Prostate gland (tissue), 2 donors: ENCODE measurements around the gene ITGA8. TPM values are rescaled to one million over a fixed set of nuclear protein-coding genes. Genes with fewer than 3 reads are reported as not detected.

Experiments used
- DNase-seq: peaks from one replicate; pipeline ENCODE4 v3.0.0-alpha.2; 2019; ENCODE audit warnings: low spot score
- H3K27ac ChIP-seq, 2 donors: fragments of 200-600 bp; sonication (generic); 2 replicates each; pipeline ENCODE4 v1.5.1; 2017 to 2019
- H3K27me3 ChIP-seq: fragments of 200-600 bp; sonication (generic); replicated peaks from 2 replicates; pipeline ENCODE4 v1.5.1; 2019; ENCODE audit not compliant: insufficient read depth
- H3K36me3 ChIP-seq, 2 donors: fragments of 200-600 bp; sonication (generic); 1 replicate in 1 of 2; 2 replicates in 1 of 2; pipeline versions ENCODE4 v1.5.1 to v1.8.1; 2017 to 2019
- H3K4me1 ChIP-seq: fragments of 200-600 bp; sonication (generic); replicated peaks from 2 replicates; pipeline ENCODE4 v1.5.1; 2019
- H3K4me3 ChIP-seq, 2 donors: fragments of 200-600 bp; sonication (generic); 2 replicates each; pipeline ENCODE4 v1.5.1; 2017 to 2019
- H3K9me3 ChIP-seq: fragments of 200-600 bp; sonication (generic); 2 replicates; pipeline ENCODE4 v1.5.1; 2017
- POLR2A ChIP-seq: fragments of 450-650 bp; IDR thresholded peaks from one replicate; pipeline ENCODE4 v1.6.1; 2016; ENCODE audit warnings: antibody characterized with exemption, mild to moderate bottlenecking
- POLR2AphosphoS5 ChIP-seq: sonication (generic); formaldehyde crosslinking; IDR thresholded peaks from one replicate; pipeline ENCODE4 v1.6.1; 2017; ENCODE audit warnings: antibody characterized with exemption
- WGBS: methylation state at CpG from one replicate; pipeline ENCODE4 v1.1.5; 2018; 5-methylcytosine and 5-hydroxymethylcytosine counted together
- intact Hi-C: fragments of 100-400 bp; cut with DNase I; formaldehyde crosslinking; loops from one replicate; pipeline ENCODE4 v1.14.2; 2022
- total RNA-seq, 2 donors: library from RNA; depleted of rRNA; stranded (reverse); fragments of >200 nt; gene quantifications; one replicate each; pipeline ENCODE4 v1.1.0, GENCODE V29; 2016
- TF ChIP-seq, protein P1 (sequence below), 4 experiments: fragments of 200-600 bp in 2 of 4; fragments of 450-650 bp in 2 of 4; sonication (generic) in 2 of 4; IDR thresholded peaks; 1 replicate in 3 of 4; 2 replicates in 1 of 4; pipeline ENCODE4 v1.5.1; 2016 to 2019; ENCODE audit warnings: antibody characterized with exemption in 4 of 4, mild to moderate bottlenecking in 2 of 4, moderate library complexity in 2 of 4

Gene ITGA8
- total RNA-seq, 2 donors from 2014 or later, result 10.3 to 11.2 TPM

DNA sequence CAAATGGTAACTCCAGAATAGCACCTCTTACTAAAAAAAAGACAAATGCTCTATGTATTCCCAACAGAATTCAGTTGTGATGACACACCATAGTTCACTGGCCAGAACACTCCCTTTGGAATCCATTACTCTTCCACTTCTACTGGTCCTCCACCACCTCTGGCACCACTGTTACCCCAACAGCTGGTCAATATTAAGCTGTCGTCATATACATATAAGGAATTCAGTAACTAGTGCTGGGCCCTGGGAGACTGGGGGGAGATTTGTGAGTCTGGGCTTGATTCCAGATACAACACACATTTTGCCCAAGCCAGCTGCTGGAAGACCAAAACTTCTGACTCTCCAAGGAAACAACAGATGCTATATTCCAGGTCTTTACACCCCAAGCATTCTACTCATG lies 26.0 kb upstream of the ITGA8 start:
- Histone ChIP-seq H3K36me3 (no peaks in the 10 kb centered on the region), H3K9me3 (no peaks in the 10 kb centered on the region), H3K27me3 (no peaks in the 10 kb centered on the region), H3K4me1 (no peaks in the 10 kb centered on the region), H3K27ac (no peak overlapping the region), H3K4me3 (no peak overlapping the region)
- no peak for DNase-seq
- TF ChIP-seq POLR2AphosphoS5, result no peak
- no peak for TF ChIP-seq POLR2A
- TF ChIP-seq, protein P1, sequence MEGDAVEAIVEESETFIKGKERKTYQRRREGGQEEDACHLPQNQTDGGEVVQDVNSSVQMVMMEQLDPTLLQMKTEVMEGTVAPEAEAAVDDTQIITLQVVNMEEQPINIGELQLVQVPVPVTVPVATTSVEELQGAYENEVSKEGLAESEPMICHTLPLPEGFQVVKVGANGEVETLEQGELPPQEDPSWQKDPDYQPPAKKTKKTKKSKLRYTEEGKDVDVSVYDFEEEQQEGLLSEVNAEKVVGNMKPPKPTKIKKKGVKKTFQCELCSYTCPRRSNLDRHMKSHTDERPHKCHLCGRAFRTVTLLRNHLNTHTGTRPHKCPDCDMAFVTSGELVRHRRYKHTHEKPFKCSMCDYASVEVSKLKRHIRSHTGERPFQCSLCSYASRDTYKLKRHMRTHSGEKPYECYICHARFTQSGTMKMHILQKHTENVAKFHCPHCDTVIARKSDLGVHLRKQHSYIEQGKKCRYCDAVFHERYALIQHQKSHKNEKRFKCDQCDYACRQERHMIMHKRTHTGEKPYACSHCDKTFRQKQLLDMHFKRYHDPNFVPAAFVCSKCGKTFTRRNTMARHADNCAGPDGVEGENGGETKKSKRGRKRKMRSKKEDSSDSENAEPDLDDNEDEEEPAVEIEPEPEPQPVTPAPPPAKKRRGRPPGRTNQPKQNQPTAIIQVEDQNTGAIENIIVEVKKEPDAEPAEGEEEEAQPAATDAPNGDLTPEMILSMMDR (IDR thresholded peaks at IDR 0.05), result no peak
- WGBS, result 78% methylated on average over 1 of the region's 1 CpG
- intact Hi-C loops, result no loop called here

DNA sequence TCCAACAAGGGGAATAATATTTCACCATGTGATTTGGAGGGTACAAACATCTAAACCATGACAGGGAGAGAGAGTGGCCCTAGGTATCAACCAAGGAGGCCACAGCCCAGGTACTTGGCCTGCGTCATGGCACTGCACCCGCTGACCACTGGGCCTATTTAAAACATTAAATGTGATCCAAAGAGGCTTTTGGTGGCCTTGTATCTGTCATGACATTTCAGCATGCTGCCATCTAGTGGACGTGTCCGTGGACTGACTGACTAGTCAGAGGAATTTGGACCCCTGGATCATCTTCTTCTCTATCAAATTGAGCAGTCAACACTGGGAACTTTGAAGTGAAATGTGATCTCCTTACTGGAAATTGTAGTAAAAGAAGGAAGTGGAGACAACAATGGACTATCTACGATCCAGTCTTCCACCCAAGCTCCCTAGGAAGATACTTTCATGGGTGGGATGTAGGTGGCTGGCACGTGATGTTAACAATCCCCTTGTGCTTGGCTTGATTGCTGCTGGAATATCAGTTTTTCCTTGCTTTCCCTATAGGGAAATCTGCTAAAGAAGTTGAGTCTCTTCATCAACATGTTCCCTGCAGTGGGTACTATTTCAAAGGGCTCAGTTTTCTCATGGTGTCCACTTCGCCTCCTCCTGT lies 24.6 kb upstream of the ITGA8 start:
- no peak overlapping the region for H3K4me3 ChIP-seq
- H3K27ac ChIP-seq, result no peak overlapping the region
- DNase-seq, result no peak
- no peak for TF ChIP-seq POLR2A
- TF ChIP-seq, protein P1 (IDR thresholded peaks at IDR 0.05), result peak in 3 of 4 experiments; percentile 16 to 32 (median 18)
- no peak for TF ChIP-seq POLR2AphosphoS5
- no peaks in the 10 kb centered on the region for H3K4me1 ChIP-seq
- intact Hi-C loops, result no loop called here
- no peaks in the 10 kb centered on the region for H3K9me3 ChIP-seq
- 60% methylated on average over 7 of the region's 7 CpGs for WGBS
- no peaks in the 10 kb centered on the region for H3K36me3 ChIP-seq
- H3K27me3 ChIP-seq, result no peaks in the 10 kb centered on the region

DNA sequence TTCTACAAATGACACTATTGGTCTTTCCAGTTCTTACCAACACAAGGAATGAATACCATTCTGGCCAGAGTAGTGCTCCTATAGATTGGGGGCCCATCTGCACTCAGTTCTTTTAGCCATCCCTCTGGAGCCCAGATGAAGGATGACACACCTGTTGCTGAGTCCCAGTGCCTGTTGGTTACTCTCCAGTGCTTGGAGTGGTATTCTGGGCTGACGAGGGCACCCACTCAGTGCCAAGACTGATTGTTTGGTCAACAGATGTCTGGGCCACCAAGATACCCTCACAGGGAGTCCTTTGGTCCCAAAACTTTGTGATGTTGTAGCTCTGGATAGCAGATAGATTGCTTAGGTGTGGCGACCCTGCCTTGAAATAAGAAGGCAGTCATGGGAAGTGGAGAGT lies 23.7 kb upstream of the ITGA8 start:
- intact Hi-C loops, result no loop called here
- Histone ChIP-seq H3K4me1 (no peaks in the 10 kb centered on the region), H3K36me3 (no peaks in the 10 kb centered on the region), H3K27ac (no peak overlapping the region), H3K9me3 (no peaks in the 10 kb centered on the region), H3K27me3 (no peaks in the 10 kb centered on the region), H3K4me3 (no peak overlapping the region)
- no peak for TF ChIP-seq POLR2AphosphoS5
- no peak for TF ChIP-seq POLR2A
- TF ChIP-seq, protein P1 (IDR thresholded peaks at IDR 0.05), result no peak
- DNase-seq, result no peak
- 83% methylated on average over 2 of the region's 2 CpGs for WGBS

DNA sequence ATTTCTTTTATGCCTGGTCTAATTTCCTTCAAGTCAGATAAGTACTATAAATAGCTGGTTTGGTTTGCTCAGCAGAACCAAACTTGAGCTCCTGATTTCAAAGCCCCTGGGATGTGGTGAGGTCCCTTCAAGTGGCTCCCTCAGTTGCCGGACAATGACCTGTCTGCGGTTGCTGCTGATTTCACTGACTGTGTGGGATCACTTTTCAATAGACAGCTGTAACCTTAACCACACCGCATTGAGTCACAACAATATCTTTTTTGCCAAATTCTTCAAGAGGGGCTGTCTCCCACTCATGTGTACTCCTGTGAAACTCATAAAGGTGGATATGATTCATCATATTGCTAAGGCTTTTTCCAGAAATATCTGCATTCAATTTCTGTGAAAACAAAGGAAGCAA lies 23.1 kb upstream of the ITGA8 start:
- Histone ChIP-seq H3K4me3 (no peak overlapping the region), H3K27me3 (no peaks in the 10 kb centered on the region), H3K4me1 (no peaks in the 10 kb centered on the region), H3K36me3 (no peaks in the 10 kb centered on the region), H3K27ac (no peak overlapping the region), H3K9me3 (no peaks in the 10 kb centered on the region)
- TF ChIP-seq, protein P1 (IDR thresholded peaks at IDR 0.05), result no peak
- TF ChIP-seq POLR2A (no peak), POLR2AphosphoS5 (no peak)
- 76% methylated on average over 3 of the region's 3 CpGs for WGBS
- no peak for DNase-seq
- intact Hi-C loops, result no loop called here

DNA sequence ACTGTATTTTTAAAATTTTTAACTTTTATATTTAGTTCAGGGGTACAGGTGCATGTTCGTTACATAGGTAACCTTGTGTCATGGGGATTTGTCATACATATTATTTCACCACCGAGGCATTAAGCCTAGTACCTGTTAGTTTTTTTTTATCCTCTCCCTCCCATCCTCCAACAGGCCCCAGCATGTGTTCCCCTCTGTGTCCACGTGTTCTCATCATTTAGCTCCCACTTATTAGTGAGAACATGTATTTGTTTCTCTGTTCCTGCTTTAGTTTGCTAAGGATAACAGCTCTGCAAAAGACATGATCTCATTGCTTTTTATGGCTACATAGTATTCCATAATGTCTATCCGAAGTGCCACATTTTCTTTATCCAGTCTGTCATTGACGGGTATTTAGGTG lies 22.4 kb upstream of the ITGA8 start:
- Histone ChIP-seq H3K4me3 (no peak overlapping the region), H3K27me3 (no peaks in the 10 kb centered on the region), H3K9me3 (no peaks in the 10 kb centered on the region), H3K4me1 (no peaks in the 10 kb centered on the region), H3K36me3 (no peaks in the 10 kb centered on the region), H3K27ac (no peak overlapping the region)
- WGBS, result 65% methylated on average over 4 of the region's 5 CpGs
- intact Hi-C loops, result no loop called here
- DNase-seq, result no peak
- TF ChIP-seq POLR2A (no peak), POLR2AphosphoS5 (no peak)
- TF ChIP-seq, protein P1 (IDR thresholded peaks at IDR 0.05), result no peak
